Inflammatory macrophage treated with lipopolysaccharide for 1 hour (primary cell): ENCODE results near the gene MYL6.
"Not testable (repeated sequence)": the region's sequence is repeated elsewhere in the genome, so short reads cannot be mapped to it uniquely, and the experiment has no call there.

Source experiments
- DNase-seq, 2 donors: peaks; one replicate each; pipeline ENCODE4 v3.0.0-alpha.2; 2020 to 2022

MYL6 gene

DNA sequence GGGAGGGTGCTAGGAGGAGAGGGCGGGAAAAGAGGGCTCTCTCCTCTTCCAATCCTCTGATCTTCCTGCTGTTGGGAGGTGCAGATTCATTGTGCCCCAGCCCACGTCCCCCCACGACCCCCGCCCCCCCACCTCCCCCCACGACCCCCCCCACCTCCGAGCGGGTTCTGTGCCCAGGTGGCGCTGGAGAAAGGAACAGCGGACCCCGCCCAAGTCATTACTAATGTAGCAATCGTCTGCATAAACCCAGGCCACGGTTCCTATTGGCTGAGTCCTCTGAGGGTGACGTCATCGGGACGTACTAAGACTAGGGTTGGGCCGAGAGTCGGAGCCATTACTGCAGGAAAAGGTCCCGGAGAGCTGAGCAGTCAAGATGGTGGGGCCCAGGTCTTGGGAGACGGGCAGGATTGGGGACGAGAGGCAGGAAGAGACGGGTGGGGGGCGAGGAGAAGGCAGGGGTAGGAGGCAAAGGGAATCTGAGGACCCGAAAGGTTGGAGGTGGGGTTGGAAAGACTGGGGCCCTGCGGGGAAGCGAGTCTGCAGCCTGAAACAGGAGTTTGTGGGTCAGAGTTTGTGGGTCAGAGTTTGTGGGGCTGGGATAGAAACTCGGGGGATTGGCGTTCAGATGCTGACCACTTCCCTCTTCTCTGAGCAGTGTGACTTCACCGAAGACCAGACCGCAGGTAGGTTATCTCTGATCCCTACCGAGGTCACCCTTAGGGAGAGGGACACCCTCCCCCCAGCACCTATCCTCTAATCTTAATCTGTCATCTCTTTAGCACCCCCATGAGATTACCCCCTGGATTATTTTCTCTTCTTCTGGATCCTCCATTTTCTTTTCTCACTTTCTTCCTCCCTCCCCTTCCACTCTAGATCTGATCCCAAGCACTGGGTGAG is at the start of gene MYL6:
MYL6 (plus strand) TSS at position 331 of the 897 bp plus-strand sequence; CDS start at position 374, 43 bp downstream.
- peak; percentile 95 to 98 for DNase-seq

DNA sequence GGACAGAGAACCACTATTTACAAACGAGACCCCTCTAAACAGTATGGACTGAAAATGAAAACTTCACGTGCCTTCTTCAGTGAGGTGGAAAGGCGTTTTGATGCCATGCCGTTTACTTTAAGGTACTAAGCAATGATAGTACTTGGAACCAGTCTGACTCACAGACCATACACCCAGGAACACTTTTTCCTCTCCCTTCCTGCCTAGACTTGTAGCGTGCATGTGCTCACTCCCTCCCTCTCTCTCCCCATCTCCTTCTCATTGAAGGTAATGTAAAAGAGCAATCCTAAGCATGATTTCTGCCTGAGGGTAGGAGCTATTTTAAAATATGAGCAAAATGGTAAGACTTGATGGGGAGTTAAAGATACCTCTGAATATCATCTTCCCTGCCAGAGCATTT is 47.6 kb upstream of the MYL6 start:
- no peak for DNase-seq

DNA sequence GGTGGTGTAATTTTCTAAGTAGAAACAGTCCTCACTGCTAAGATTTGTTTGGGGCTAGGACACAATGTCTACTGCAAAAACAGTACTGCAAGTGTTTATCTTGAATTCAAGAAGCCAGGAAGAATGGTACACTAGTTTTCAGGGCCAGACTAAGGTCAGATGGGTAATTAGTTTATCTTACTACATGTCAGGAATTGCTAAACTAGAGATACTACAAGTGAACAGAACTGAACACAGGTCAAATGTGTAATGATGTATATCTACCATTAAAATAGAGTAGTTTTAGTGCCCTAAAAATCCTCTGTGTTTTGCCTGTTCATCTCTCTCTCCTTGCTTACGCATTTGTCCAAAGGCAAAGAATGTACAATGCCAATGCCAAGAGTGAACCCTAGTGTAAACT is 44.1 kb upstream of the MYL6 start:
- DNase-seq, result no peak

DNA sequence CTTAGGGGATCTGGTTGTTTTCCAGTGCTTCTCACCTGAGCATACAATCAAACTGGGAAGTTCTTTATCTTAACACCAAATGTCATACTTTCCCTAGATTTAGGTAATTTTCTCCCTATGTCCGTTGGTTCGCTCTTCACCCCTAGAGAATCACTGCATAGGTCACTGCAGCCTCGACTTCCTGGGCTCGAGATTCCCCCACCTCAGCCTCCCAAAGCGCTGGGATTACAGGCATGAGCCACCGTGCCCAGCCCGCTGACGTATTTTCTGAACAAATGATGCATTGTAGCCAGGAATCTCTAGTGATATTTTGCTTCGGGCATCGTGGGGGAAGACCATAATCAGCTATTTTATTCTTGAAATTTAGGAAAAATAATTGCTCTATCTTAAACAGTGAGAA is 42.8 kb upstream of the MYL6 start:
- no peak for DNase-seq

DNA sequence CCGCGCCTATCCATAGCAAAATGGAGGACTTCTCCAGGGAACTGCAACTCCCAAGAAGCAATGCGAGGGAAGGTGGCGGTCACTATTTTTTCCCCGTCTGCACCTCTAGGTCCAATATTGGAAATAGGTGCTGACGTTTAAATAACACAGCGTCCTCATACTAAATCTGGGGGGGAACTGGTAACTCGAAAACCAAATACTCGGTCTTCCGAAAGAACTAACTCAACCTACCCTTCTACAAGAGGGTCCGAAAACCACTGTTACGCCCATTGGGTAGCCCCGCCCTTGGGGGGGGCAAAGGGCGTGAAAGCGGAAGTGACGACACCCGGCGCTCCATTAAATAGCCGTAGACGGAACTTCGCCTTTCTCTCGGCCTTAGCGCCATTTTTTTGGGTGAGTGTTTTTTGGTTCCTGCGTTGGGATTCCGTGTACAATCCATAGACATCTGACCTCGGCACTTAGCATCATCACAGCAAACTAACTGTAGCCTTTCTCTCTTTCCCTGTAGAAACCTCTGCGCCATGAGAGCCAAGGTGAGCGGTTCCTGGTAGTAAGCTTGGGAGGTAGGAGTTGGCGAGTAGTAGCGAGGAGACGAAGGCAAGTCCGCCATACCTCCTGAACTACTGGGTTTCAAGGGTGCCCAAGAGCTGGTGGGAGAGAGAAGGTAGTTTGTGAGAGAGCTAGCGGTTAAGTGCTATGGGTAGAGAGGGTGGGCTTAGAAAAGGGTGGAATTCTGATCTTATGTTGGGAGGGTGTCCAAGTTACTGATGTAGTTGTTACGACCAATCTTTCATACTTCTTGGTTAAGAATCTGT is 41.7 kb upstream of the MYL6 start, which contains the start of gene RPL41:
RPL41 (plus strand) TSS at position 367 of the 815 bp plus-strand sequence.
- DNase-seq, result peak; percentile 88 to 99

DNA sequence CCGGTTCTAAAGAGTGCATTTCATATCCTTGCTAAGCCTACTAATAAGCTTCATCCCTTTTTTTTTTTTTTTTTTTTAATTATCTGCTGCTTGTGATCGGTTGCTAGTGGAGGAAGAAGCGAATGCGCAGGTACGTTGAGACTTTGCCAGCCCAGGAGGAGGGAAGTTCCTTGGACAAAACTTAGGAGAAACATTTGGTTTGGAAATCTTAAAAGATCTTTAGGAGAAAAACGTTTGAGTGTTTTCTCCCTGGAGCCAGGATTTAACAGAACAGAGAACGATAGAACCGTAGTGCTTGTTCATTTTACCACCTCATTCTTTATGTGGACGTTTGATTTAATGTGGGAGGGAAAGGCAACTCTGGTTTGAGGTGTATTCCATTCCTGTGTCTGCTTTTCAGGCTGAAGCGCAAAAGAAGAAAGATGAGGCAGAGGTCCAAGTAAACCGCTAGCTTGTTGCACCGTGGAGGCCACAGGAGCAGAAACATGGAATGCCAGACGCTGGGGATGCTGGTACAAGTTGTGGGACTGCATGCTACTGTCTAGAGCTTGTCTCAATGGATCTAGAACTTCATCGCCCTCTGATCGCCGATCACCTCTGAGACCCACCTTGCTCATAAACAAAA is 41.0 kb upstream of the MYL6 start:
- DNase-seq, result not testable (repeated sequence)

DNA sequence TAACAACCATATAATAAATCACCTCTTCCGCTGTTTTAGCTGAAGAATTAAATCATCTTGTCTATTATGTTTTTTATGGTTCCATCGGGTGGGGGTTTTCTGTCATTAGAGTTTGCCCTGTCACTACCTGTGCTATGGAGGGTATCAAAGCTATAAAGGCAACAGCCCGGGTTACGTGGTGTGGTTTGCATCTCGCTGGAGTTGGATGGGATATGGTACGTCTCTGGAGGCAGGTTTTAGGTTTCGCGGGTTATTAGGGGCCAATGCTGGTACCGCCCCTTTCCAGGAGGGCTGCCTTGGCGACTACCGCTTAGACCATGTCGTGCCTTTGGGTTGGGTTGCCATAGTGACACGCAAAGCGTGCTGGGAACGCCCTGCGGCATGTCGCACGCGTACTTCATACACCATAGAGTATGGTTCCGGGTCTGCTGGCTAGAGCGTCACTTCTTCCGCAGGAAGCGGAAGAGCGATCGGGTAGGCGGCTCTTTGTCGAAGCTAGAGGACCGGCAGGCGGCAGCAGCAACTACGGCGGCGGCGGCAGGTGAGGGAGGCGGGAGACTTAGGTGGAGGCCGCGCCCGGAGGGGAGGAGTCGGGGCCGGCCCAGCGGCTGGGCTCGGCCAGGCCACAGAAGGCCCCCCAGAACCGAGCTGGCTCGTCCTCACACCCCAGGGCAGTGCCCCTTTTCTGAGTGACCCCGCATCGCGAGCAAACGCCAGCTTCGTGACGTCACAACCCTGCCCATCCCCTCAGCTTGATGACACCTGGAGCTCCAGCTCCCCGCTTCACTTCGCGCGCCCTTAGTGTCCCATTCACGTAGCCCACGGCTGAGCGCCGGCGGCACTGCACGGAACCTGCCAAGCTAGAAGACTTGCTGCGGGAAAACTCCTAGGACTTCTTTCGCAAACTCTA is 40.1 kb upstream of the MYL6 start, which contains the start of gene ZC3H10:
ZC3H10 (plus strand) TSS at position 489 of the 910 bp plus-strand sequence. CDS start 2,297 bp downstream, outside the sequence.
- DNase-seq, result peak; percentile 97

DNA sequence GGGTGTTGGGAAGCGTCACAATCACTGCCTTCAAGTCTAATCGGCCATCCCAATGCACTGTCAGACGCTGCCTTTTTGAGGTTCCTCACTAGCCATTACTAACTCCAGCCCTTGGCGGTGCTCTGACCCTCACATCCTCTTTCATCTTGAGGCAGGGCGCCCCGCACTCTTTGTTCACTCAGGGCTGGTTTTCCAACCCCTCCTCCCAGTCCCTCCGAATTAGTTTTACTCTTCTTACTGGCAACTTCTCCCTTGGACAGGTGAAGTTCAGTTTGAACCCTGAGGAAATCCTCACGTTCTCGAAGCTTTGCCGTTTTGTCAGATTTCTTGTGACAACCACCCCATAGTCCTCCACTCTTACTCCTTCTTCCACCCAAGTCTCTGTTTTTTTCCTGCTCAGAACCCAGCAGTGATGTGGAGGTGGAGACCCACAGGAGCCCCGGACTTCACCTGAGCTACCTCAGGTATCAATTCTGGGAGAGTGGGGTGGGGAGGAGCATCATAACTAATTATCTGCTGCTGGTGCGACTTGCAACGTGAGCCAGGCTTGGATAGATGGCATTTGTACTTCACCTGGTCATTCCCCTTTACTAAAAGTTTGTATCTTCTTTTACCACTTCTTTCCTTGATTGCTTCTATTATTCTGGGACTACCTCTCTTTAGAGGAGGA is 39.3 kb upstream of the MYL6 start:
- peak in 1 of 2 donors; percentile 27 for DNase-seq

DNA sequence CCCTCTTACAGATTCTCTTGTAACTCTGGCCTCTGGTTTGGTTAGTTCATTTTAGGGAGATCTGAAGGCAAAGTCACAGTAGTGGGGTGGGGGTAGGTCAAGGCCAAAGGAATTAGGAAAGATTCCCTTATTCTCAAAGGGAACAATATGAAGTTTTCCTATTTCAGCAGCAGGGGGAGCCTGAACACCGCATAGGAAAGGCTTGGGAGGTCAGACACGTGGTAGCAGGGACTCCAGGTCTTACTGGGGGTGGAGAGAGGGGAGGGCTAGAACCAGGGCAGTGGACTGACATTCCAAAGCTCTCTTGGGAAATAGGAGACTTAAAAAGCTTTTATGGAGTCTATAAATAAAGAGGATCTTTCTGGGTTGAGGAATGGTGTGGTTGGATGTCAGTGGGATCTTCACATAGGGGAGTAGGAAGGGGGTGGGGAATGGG is 38.8 kb upstream of the MYL6 start:
- peak; percentile 78 to 86 for DNase-seq

DNA sequence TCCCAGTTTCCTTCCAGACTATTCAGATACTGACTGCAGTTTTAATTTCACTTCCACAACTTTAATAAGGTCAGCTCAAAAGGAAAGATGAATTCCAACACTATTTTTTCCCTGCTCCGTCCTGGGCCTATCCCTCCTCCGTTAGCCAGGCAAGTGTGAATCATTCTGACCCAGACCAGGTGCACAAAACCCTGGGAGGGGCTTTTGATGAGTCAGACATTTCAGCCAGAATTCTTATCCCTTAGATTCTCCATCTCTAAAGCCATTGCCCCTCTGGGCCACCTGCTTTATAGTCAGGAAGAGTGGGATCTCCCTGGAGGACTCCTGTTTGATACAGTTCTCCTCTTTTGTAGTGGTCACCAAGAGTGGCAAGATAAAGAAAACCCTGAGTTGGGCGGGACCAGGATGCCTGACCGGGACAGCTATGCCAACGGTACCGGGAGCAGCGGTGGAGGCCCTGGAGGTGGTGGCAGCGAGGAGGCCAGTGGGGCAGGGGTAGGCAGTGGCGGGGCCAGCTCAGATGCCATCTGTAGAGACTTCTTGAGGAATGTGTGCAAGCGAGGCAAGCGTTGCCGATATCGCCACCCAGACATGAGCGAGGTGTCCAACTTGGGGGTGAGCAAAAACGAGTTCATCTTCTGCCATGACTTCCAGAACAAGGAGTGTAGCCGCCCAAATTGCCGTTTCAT is 37.9 kb upstream of the MYL6 start:
- DNase-seq, result no peak

DNA sequence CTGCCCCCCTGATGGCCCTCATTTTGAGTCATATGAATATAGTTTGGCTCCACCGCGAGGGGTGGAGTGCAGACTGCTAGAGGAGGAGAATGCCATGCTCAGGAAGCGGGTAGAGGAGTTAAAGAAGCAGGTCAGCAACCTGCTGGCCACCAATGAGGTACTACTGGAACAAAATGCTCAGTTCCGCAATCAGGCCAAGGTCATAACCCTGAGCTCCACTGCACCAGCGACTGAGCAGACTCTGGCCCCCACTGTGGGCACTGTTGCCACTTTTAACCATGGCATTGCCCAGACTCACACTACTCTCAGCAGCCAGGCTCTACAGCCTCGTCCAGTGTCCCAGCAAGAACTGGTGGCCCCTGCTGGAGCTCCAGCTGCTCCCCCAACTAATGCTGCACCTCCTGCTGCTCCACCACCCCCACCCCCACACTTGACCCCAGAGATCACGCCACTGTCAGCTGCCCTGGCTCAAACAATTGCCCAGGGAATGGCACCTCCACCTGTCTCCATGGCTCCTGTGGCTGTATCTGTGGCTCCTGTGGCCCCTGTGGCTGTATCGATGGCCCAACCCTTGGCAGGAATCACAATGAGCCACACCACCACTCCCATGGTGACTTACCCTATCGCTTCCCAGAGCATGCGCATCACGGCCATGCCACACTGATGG is 36.8 kb upstream of the MYL6 start:
- no peak for DNase-seq

DNA sequence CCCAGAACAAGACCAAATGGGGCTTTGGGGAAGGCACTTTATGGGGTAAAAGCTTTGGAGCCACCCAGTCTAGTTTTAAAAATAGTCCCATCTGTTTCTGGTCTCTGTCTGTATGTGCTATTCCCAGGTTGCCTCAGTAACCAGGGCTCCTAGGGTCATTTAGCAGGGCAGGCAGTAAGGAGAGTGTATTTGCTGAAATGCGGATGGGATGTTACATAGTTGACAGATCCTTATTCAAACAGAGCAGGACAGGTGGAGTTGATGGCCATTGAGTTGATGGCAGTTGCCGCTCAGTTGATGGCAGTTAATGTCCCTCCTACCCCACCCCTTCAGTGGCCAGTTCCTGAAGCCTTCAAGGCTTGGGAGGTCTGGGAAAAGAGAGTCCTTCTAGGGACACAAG is 35.5 kb upstream of the MYL6 start:
- no peak for DNase-seq

DNA sequence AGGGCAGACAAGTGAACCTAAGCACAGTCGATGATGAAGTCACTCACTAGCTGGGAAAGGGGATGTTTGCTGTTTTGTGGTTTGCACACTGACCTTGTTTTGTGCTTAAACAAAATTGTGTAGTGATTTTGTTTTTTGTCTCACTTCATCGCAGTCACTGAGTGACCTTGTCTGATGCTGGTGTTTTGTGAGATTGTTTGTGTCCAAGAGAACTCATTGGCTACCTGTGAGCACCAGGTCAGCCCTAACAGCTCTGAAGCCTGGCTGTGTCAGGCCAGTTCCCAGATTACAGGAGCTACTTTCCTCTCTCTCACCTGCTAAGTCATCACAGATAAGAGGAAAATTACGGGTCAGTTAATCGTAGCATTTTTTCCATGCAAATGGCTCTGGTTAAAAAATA is 34.0 kb upstream of the MYL6 start:
- no peak for DNase-seq

DNA sequence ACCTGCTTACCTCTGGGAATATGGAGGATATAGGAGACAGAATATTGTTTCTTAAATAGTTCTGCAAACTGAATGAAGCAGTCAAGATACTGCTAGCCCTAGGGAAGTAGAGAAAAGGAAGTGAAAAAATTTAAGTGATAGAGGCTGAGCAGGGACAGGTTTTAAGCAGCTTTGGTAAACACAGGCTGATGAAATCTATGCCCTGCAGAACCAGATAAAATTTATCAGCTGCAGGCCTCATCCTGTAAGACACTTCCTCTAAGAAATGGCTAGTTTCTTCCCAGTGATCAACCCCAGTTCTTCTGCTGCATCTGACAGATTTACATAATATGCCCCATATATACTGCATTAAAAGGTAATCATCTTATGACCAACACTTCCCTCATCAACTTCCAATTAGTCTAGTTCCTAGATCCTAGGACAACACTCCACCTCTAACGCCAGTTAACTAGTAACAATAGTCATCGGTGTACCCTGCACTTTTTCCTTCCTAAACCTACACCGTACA is 31.4 kb upstream of the MYL6 start:
- DNase-seq, result peak; percentile 48 to 55

DNA sequence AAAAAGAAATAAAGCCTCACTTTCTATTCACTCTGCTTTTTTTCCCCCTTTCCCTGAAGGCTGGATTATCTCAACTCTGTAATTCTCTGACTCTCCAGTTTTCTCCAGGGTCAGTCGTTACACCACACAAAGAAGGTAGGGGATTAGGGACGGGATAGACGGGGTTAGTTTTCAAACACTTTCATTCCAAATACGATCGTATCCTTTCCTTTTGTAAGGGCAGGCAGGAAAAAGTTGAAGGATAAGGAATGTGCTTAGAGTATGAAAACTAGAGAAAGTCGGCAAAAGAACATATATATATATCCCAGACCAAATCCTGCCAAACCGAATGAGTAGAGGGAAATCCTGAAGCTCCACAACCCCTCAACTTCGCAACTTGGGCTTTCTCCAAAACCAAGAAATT is 30.7 kb upstream of the MYL6 start:
- no peak for DNase-seq

DNA sequence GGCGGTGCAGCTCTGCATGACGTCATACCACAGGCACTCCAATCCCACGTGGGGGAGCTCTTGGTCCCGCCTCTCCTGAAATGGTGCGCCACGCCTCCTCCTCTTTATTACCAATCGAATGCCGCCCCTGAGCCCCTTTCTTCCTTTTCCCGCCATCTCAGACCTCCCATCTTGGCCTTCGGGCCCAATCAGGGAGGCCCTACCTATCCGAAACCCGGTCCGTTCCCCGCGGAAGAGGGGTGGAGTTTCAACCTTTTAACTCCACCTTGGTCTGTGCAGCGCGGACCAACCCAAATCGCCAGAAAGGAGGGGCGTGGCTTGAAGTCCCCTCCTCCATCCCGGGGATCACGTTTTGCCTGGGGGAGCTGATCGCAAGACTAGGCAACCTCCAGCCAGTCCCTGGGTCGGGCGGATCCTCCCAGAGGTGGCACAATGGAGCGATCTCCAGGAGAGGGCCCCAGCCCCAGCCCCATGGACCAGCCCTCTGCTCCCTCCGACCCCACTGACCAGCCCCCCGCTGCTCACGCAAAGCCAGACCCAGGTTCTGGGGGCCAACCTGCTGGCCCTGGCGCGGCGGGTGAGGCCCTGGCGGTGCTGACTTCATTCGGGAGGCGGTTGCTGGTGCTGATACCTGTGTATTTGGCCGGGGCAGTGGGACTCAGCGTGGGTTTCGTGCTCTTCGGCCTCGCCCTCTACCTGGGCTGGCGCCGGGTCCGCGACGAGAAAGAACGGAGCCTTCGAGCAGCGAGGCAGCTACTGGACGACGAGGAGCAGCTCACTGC is 30.1 kb upstream of the MYL6 start, which contains the start of gene ESYT1:
ESYT1 (plus strand) TSS at position 380 of the 782 bp plus-strand sequence; CDS start at position 433, 53 bp downstream.
- DNase-seq, result peak; percentile 99 to 100

DNA sequence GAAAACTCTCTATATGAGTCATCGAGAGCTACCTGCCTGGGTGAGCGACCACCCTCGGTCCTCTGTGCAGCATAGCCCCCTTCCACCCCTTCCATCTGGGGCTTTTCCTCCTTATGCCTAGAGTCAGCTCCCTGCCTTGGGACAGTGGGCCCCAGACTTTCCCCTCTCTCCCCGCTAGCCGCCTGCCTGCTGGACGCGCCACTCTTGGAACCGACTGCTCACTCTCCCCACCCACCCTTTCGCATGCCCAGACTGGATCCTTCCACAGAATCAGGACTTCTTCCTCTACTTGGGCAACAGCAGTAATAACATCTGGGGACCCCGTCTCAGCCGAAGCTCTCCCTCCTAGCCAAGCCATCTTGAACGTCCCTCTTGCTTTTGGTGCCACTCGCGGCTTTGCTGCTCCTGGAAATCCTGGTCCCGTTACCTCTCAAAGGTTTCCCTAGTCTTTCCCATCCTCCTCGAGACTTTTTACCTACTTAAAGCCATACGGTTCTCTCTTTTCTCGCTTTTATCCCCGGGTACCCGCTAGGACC is 29.4 kb upstream of the MYL6 start:
- DNase-seq, result peak; percentile 31 to 32

DNA sequence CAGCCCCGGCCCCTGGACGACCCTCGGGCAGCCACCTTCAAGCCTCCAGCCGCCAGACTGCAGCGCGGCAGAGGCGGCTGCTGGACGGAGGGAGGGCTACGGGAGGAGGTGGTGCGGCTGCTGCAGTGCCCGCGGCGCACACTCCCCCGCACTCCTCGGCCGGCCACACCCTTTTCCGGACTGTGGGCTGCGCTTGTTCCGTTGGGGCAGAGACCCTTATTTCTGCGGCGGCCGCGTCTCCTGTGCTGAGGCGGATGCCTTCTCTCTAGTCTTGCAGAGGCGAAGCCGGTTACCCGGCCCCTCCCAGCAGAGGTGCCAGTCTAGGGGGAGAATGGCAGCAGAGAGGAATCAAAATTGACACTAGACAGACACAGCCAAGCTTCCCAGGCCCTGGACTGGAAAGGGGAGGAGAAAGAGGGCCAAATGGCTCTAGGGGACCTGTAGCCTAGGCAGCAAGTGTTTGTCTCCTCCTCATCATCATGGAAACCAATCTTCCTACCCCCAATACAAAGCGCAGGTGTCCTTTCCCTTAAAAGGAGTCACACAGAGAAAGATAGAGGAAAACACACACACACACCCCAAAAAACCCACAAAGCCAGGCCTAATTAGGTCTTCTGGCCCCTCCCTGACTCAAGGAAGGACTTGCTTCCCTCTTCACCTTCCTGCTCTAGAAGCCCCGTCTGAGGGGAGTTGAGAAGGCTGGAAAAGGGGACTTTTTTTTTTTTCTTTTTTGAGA is 28.8 kb upstream of the MYL6 start:
- DNase-seq, result peak; percentile 54 to 62
